HCT116 (cell line): ENCODE results near the gene CAB39. TPM values are rescaled to one million over a fixed set of nuclear protein-coding genes. Genes with fewer than 3 reads are reported as not detected.

Experiments
- ATAC-seq: fragments of 200-7000 bp; cut with Tn5 transposase; 2 replicates; pipeline ENCODE4 v1.9.1; 2020; ENCODE audit warnings: mild to moderate bottlenecking, moderate library complexity
- BruUV-seq: library from RNA; stranded (reverse); fragments of 400-500 nt; replicated peaks from 2 replicates; lab custom pipeline; 2021; lab: Mats Ljungman, UMichigan
- CTCF ChIA-PET: fragments of 300-600 bp; sonication (Branson Sonifier 250); formaldehyde crosslinking; loops from one replicate; lab custom pipeline; 2021; ENCODE audit warnings: antibody characterized with exemption; lab: Charles Lee
- POLR2A ChIA-PET: fragments of 300-600, 350-600 bp; sonication (Branson Sonifier 250); formaldehyde crosslinking; loops from one replicate; lab custom pipeline; 2021; ENCODE audit warnings: antibody characterized with exemption; lab: Charles Lee
- RAD21 ChIA-PET, 2 experiments: fragments of 300-600 bp; sonication (Branson Sonifier 250); formaldehyde crosslinking; loops; one replicate each; lab custom pipeline; 2023; ENCODE audit warnings: low total read pairs in 2 of 2; ENCODE audit not compliant: uncharacterized antibody in 2 of 2, unreplicated experiment in 2 of 2, low non-redundant PET in 1 of 2; lab: Charles Lee
- DNase-seq: peaks from one replicate; pipeline ENCODE4 v3.0.0-alpha.2; 2010; ENCODE audit warnings: low read depth, low spot score
- H2AFZ ChIP-seq: fragments of 200-600 bp; shearing (Covaris generic), sonication (generic); 2 replicates; pipeline ENCODE4 v1.6.1; 2017; ENCODE audit warnings: low read depth, mixed run types, mixed read lengths, antibody characterized with exemption, low read length; ENCODE audit not compliant: poor library complexity, severe bottlenecking
- H3K27ac ChIP-seq: 2 replicates; pipeline ENCODE4 v1.5.1; 2012; ENCODE audit warnings: low read depth, low read length
- H3K27me3 ChIP-seq: fragments of 200-600 bp; sonication (generic); 2 replicates; pipeline ENCODE4 v1.6.1; 2016; ENCODE audit warnings: mixed run types, low read length, mixed read lengths; ENCODE audit not compliant: insufficient read depth
- H3K36me3 ChIP-seq, 2 experiments: fragments of 200-500 bp in 1 of 2; fragments of 200-600 bp in 1 of 2; sonication (Bioruptor generic) in 1 of 2; sonication (generic) in 1 of 2; 2 replicates each; pipeline versions ENCODE4 v1.5.1 to v1.6.1; 2014 to 2016; ENCODE audit warnings: low read length in 2 of 2, inconsistent platforms in 1 of 2, mixed read lengths in 1 of 2, mixed run types in 1 of 2; ENCODE audit not compliant: insufficient read depth in 2 of 2, control insufficient read depth in 1 of 2
- H3K4me1 ChIP-seq, 2 experiments: fragments of 200-600 bp in 1 of 2; sonication (generic) in 1 of 2; 2 replicates each; pipeline versions ENCODE4 v1.5.1 to v1.6.1; 2012 to 2017; ENCODE audit warnings: low read length in 2 of 2, inconsistent platforms in 1 of 2, mild to moderate bottlenecking in 1 of 2, mixed read lengths in 1 of 2, mixed run types in 1 of 2, moderate library complexity in 1 of 2; ENCODE audit not compliant: insufficient read depth in 2 of 2, control insufficient read depth in 1 of 2
- H3K4me2 ChIP-seq: fragments of 200-600 bp; sonication (generic); 2 replicates; pipeline ENCODE4 v1.6.1; 2017; ENCODE audit warnings: mixed run types, low read length, mixed read lengths
- H3K4me3 ChIP-seq, 2 experiments: fragments of 200-600 bp in 1 of 2; sonication (generic) in 1 of 2; replicated peaks in 1 of 2; 2 replicates each; pipeline ENCODE4 v1.5.1; 2011 to 2016; ENCODE audit warnings: low read length in 2 of 2, control low read depth in 1 of 2, low read depth in 1 of 2, mild to moderate bottlenecking in 1 of 2, mixed read lengths in 1 of 2, mixed run types in 1 of 2
- H3K79me2 ChIP-seq: fragments of 200-600 bp; sonication (generic); 2 replicates; pipeline ENCODE4 v1.6.1; 2017; ENCODE audit warnings: mild to moderate bottlenecking, mixed run types, low read length, moderate library complexity, mixed read lengths; ENCODE audit not compliant: insufficient read depth
- H3K9ac ChIP-seq: fragments of 200-600 bp; sonication (generic); 2 replicates; pipeline ENCODE4 v1.6.1; 2016; ENCODE audit warnings: low read length, mixed read lengths
- H3K9me2 ChIP-seq: fragments of 200-600 bp; sonication (generic), shearing (Covaris generic); 2 replicates; pipeline ENCODE4 v1.6.1; 2017; ENCODE audit warnings: mixed run types, mild to moderate bottlenecking, moderate library complexity; ENCODE audit not compliant: insufficient read depth
- H3K9me3 ChIP-seq, 2 experiments: fragments of 200-500 bp in 1 of 2; fragments of 200-600 bp in 1 of 2; sonication (Bioruptor generic) in 1 of 2; sonication (generic) in 1 of 2; 2 replicates each; pipeline ENCODE4 v1.6.1; 2014 to 2017; ENCODE audit warnings: low read length in 2 of 2, mixed read lengths in 2 of 2, inconsistent platforms in 1 of 2, low read depth in 1 of 2, mild to moderate bottlenecking in 1 of 2, mixed run types in 1 of 2, moderate library complexity in 1 of 2; ENCODE audit not compliant: control insufficient read depth in 1 of 2, insufficient read depth in 1 of 2
- H4K20me1 ChIP-seq: fragments of 200-600 bp; sonication (generic), shearing (Covaris generic); 2 replicates; pipeline ENCODE4 v1.6.1; 2017; ENCODE audit warnings: mixed run types, mild to moderate bottlenecking, moderate library complexity; ENCODE audit not compliant: insufficient read depth
- CBX3 ChIP-seq: IDR thresholded peaks from 2 replicates; pipeline ENCODE4 v1.6.1; 2012; ENCODE audit warnings: low read depth
- JUND ChIP-seq: IDR thresholded peaks from 2 replicates; pipeline ENCODE4 v1.6.1; 2012
- MAX ChIP-seq: IDR thresholded peaks from 2 replicates; pipeline ENCODE4 v1.6.1; 2012
- POLR2AphosphoS5 ChIP-seq: IDR thresholded peaks from 2 replicates; pipeline ENCODE4 v1.6.1; 2011; ENCODE audit warnings: mild to moderate bottlenecking, low read depth, low read length, moderate library complexity
- TCF7L2 ChIP-seq: IDR thresholded peaks from 2 replicates; pipeline ENCODE4 v1.7.0; 2011; ENCODE audit warnings: borderline replicate concordance, inconsistent platforms; ENCODE audit not compliant: insufficient read depth, insufficient read length; ENCODE audit errors: extremely low read depth
- ZBTB33 ChIP-seq: IDR thresholded peaks from 2 replicates; pipeline ENCODE4 v1.6.1; 2011; ENCODE audit warnings: mild to moderate bottlenecking, low read length, moderate library complexity; ENCODE audit not compliant: insufficient replicate concordance; ENCODE audit errors: extremely low read depth
- ZFX ChIP-seq: fragments of 450-650 bp; IDR thresholded peaks from 2 replicates; pipeline ENCODE4 v1.6.1; 2017
- intact Hi-C: fragments of 100-400 bp; cut with micrococcal nuclease; formaldehyde crosslinking; loops from 2 replicates; pipeline ENCODE4 v1.10.0; 2022
- total RNA-seq: library from RNA; stranded (reverse); gene quantifications from one replicate; pipeline ENCODE4 v1.2.1, GENCODE V29; 2021; ENCODE audit not compliant: unreplicated experiment

Gene CAB39
- total RNA-seq, 1 experiment from 2014 or later: 63.6 TPM

- H3K27me3 ChIP-seq: no peaks in the 10 kb centered on the region
- H3K4me3 ChIP-seq: peak overlapping the region; percentile 80 to 92
- H3K4me2 ChIP-seq: peak overlapping the region; percentile 98
- H2AFZ ChIP-seq: no peak overlapping the region
- POLR2A ChIA-PET: interaction anchor here (0.7 kb wide), 1 partner anchor 11 kb away, joined by 3 read pairs; no protein-coding TSS in a partner anchor
- no peak for TF ChIP-seq JUND
- TF ChIP-seq ZFX: no peak
- no peak for TF ChIP-seq ZBTB33
- TF ChIP-seq TCF7L2: no peak
- no peak for TF ChIP-seq MAX
- no peak for TF ChIP-seq CBX3
- TF ChIP-seq POLR2AphosphoS5: no peak
- H3K9ac ChIP-seq: peak overlapping the region; percentile 80
- CTCF ChIA-PET: interaction anchor here (0.6 to 1.4 kb wide), 6 partner anchors 9 to 41 kb away, joined by 3 to 7 read pairs (median 4); no protein-coding TSS in a partner anchor
- H4K20me1 ChIP-seq: no peaks in the 10 kb centered on the region
- BruUV-seq: no TSS peak
- intact Hi-C loops: no loop called here
- no peaks in the 10 kb centered on the region for H3K9me2 ChIP-seq
- H3K79me2 ChIP-seq: peaks cover 6% of the 10 kb centered on the region; the same call in 1 of the 2 replicates
- RAD21 ChIA-PET: no interaction called here
- peak overlapping the region; percentile 66; the same call in 1 of the 2 replicates for H3K27ac ChIP-seq
- H3K9me3 ChIP-seq: no peaks in the 10 kb centered on the region
- no peak for ATAC-seq
- peaks cover 24 to 34% of the 10 kb centered on the region in 2 experiments for H3K4me1 ChIP-seq
- no peak for DNase-seq
- H3K36me3 ChIP-seq: no peaks in the 10 kb centered on the region; a peak in 1 of 4 replicates
Observed at GRCh38 chr2:230865307-230865765, 152.7 kb downstream of the CAB39 start.
